Psoas muscle (tissue), 8 donors: ENCODE results near the gene LRRIQ4. TPM values are rescaled to one million over a fixed set of nuclear protein-coding genes. Genes with fewer than 3 reads are reported as not detected.

ENCODE experiments used
- ATAC-seq, 4 donors: fragments of 200-7000 bp; cut with Tn5 transposase; one replicate each; pipeline ENCODE4 v1.9.1; 2020; ENCODE audit warnings: moderate library complexity in 3 of 4, mild to moderate bottlenecking in 2 of 4
- DNase-seq, 2 donors: peaks; one replicate each; pipeline ENCODE4 v3.0.0-alpha.2; 2020
- H3K27ac ChIP-seq: fragments of 200-600 bp; one replicate; pipeline ENCODE4 v1.8.0; 2022
- H3K27me3 ChIP-seq, 3 donors: fragments of 200-600 bp in 1 of 3; one replicate each; pipeline versions ENCODE4 v1.6.1 to v1.8.0; 2013 to 2022; ENCODE audit warnings: low read length in 2 of 3, mild to moderate bottlenecking in 2 of 3, moderate library complexity in 1 of 3; ENCODE audit not compliant: insufficient read depth in 3 of 3
- H3K36me3 ChIP-seq, 2 donors: fragments of 200-600 bp in 1 of 2; one replicate each; pipeline versions ENCODE4 v1.6.1 to v1.8.0; 2013 to 2022; ENCODE audit warnings: low read depth in 1 of 2, mild to moderate bottlenecking in 1 of 2, moderate library complexity in 1 of 2; ENCODE audit not compliant: insufficient read depth in 1 of 2
- H3K4me1 ChIP-seq: fragments of 200-600 bp; one replicate; pipeline ENCODE4 v1.8.0; 2022
- H3K4me3 ChIP-seq: fragments of 200-600 bp; one replicate; pipeline ENCODE4 v1.8.0; 2022; ENCODE audit warnings: mild to moderate bottlenecking
- H3K9me3 ChIP-seq: fragments of 200-600 bp; one replicate; pipeline ENCODE4 v1.8.0; 2022
- CTCF ChIP-seq: fragments of 200-600 bp; IDR thresholded peaks from one replicate; pipeline ENCODE4 v1.8.0; 2022; ENCODE audit warnings: antibody characterized with exemption
- WGBS, 3 donors: extraction: QIAGEN DNeasy Blood & Tissue Kit; methylation state at CpG; one replicate each; pipeline versions ENCODE4 v1.1.6 to v1.1.7; 2013; 5-methylcytosine and 5-hydroxymethylcytosine counted together
- intact Hi-C, 2 donors: fragments of 100-400 bp; cut with DNase I; formaldehyde crosslinking; loops; one replicate each; pipeline versions ENCODE4 v1.11.0 to v1.14.2; 2022
- polyA plus RNA-seq, 3 donors: library from polyadenylated mRNA; stranded (reverse); fragments of 200-250 nt; gene quantifications; one replicate each; pipeline ENCODE4 v1.2.3, GENCODE V29; 2013
- total RNA-seq, 4 donors: library from RNA; stranded (reverse); fragmentation: NEBNext Ultra II Directional in 2 of 4; extraction: Animal tissue kit (Norgen Biotek cat#: 25700) in 2 of 4; gene quantifications; one replicate each; pipeline versions ENCODE4 v1.2.1 to v1.2.4, GENCODE V29; 2021 to 2023
- donor health status: healthy with polysubstance abuse.
- donor health status: DM: no; HTN: no; CAD: no; lungs with moderate emphysema.
- donor health status: Bipolar disorder and iron deficiency.
- donor health status: healthy.
- donor health status: DM: yes; HTN: yes; CAD: no.
- donor health status: DM: no; HTN: no; CAD: no.
- donor health status: DM: no; HTN: no; CAD: no.
- donor health status: DM: yes; HTN: yes; CAD: no.

Gene LRRIQ4
- total and polyA plus RNA-seq, 7 donors: 0.01 TPM; not detected in 6

GRCh38 chr3:169787120-169787519 lies 25.6 kb upstream of the LRRIQ4 start:
- Histone ChIP-seq H3K9me3 (no peaks in the 10 kb centered on the region), H3K4me1 (no peaks in the 10 kb centered on the region), H3K27me3 (no peaks in the 10 kb centered on the region), H3K27ac (no peak overlapping the region), H3K36me3 (peaks cover 0 to 92% of the 10 kb centered on the region in 2 donors), H3K4me3 (no peak overlapping the region)
- ATAC-seq (no peak), DNase-seq (no peak)
- TF ChIP-seq CTCF: no peak
- 96 to 97% (median 96%) methylated on average over 4 of the region's 4 CpGs for WGBS, 3 donors
- intact Hi-C loops: loop anchor here (5.0 to 10.0 kb wide), 2 partner anchors 208 to 310 kb away; no protein-coding TSS in a partner anchor

GRCh38 chr3:169787791-169788190 lies 24.9 kb upstream of the LRRIQ4 start:
- DNase-seq: no peak
- no peak overlapping the region for H3K4me3 ChIP-seq
- WGBS, 3 donors: 76 to 88% (median 84%) methylated on average over 1 of the region's 1 CpG
- no peaks in the 10 kb centered on the region for H3K4me1 ChIP-seq
- ATAC-seq: no peak
- H3K27me3 ChIP-seq: no peaks in the 10 kb centered on the region
- H3K36me3 ChIP-seq: peaks cover 0 to 91% of the 10 kb centered on the region in 2 donors
- no peaks in the 10 kb centered on the region for H3K9me3 ChIP-seq
- TF ChIP-seq CTCF: no peak
- intact Hi-C loops: loop anchor here (5.0 to 10.0 kb wide), 2 partner anchors 207 to 310 kb away; no protein-coding TSS in a partner anchor
- no peak overlapping the region for H3K27ac ChIP-seq

GRCh38 chr3:169790219-169790618 lies 22.5 kb upstream of the LRRIQ4 start:
- ATAC-seq: no peak
- no peaks in the 10 kb centered on the region for H3K4me1 ChIP-seq
- no peak for TF ChIP-seq CTCF
- no peaks in the 10 kb centered on the region for H3K9me3 ChIP-seq
- H3K27me3 ChIP-seq: no peaks in the 10 kb centered on the region
- no peak overlapping the region for H3K27ac ChIP-seq
- H3K36me3 ChIP-seq: peaks cover 0 to 75% of the 10 kb centered on the region in 2 donors
- no peak for DNase-seq
- intact Hi-C loops: loop anchor here (10.0 kb wide), 2 partner anchors 185 to 315 kb away; no protein-coding TSS in a partner anchor
- H3K4me3 ChIP-seq: no peak overlapping the region

- ATAC-seq (no peak), DNase-seq (no peak)
- no peaks in the 10 kb centered on the region for H3K27me3 ChIP-seq
- no peak for TF ChIP-seq CTCF
- 88 to 93% (median 90%) methylated on average over 4 of the region's 4 CpGs for WGBS, 3 donors
- no peak overlapping the region for H3K4me3 ChIP-seq
- peaks cover 0 to 68% of the 10 kb centered on the region in 2 donors for H3K36me3 ChIP-seq
- H3K9me3 ChIP-seq: no peaks in the 10 kb centered on the region
- no peak overlapping the region for H3K27ac ChIP-seq
- intact Hi-C loops: loop anchor here (10.0 kb wide), 2 partner anchors 184 to 314 kb away; no protein-coding TSS in a partner anchor
- H3K4me1 ChIP-seq: no peaks in the 10 kb centered on the region
Observed at GRCh38 chr3:169790687-169791429, 21.8 kb upstream of the LRRIQ4 start.
